ENCODE data around the gene MYO15A.

DNA sequence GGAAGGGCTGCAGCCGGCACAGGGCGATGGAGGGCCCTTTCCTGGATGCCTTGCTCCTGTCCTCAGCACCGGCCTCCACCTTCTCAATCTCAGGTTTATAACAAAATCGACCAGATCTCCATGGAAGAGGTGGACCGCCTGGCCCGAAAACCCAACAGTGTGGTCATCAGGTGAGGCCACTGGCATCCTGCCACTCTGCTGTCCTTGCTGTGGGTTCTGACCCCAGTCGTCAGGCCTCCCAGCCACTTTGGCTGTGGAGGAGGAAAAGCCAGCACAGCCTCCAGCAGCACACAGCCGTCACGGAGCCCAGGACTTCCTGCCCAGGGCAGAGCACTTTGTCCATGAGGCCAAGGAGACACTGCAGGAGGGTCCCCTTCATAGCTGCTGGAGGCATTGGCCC is 6.7 kb upstream of the MYO15A start:
- no peak for TF ChIP-seq SIN3A (IDR thresholded peaks at IDR 0.05; ENCODE audit: borderline replicate concordance, insufficient read depth, low read depth, low read length)
- TF ChIP-seq, protein P1, sequence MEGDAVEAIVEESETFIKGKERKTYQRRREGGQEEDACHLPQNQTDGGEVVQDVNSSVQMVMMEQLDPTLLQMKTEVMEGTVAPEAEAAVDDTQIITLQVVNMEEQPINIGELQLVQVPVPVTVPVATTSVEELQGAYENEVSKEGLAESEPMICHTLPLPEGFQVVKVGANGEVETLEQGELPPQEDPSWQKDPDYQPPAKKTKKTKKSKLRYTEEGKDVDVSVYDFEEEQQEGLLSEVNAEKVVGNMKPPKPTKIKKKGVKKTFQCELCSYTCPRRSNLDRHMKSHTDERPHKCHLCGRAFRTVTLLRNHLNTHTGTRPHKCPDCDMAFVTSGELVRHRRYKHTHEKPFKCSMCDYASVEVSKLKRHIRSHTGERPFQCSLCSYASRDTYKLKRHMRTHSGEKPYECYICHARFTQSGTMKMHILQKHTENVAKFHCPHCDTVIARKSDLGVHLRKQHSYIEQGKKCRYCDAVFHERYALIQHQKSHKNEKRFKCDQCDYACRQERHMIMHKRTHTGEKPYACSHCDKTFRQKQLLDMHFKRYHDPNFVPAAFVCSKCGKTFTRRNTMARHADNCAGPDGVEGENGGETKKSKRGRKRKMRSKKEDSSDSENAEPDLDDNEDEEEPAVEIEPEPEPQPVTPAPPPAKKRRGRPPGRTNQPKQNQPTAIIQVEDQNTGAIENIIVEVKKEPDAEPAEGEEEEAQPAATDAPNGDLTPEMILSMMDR (IDR thresholded peaks at IDR 0.05), result no peak

Measured in Panc1 (cell line).